Measurements from ENCODE around the gene OR1D5.
"Not testable (repeated sequence)": the region's sequence is repeated elsewhere in the genome, so short reads cannot be mapped to it uniquely, and the experiment has no call there.

OR1D5 gene, protein sequence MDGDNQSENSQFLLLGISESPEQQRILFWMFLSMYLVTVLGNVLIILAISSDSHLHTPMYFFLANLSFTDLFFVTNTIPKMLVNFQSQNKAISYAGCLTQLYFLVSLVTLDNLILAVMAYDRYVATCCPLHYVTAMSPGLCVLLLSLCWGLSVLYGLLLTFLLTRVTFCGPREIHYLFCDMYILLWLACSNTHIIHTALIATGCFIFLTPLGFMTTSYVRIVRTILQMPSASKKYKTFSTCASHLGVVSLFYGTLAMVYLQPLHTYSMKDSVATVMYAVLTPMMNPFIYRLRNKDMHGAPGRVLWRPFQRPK

DNA sequence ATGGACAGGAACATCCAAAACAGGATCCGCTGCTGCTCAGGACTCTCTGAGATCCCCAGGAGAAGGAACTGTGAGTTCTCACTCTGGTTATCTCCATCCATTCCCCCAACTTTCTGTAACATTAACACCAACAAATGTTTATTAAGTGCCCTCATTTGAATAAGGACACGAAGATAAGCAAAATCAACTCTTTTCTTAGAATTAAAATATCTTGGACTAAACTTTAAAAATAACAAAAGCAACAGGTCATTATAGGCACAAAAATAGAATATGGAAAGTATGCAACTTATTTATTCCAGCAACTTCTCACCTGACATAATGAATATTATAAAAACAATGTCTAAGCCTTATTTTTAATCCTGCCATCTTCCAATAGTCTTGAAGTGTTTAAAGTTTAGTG lies at the start of gene OR1D5:
OR1D5 (minus strand) TSS at position 101 of the 400 bp plus-strand sequence; CDS start at position 101, 0 bp downstream.
- not testable (repeated sequence) for H3K9ac ChIP-seq (ENCODE audit: low read depth, low read length); H3K36me3 ChIP-seq (ENCODE audit: control insufficient read depth, insufficient read depth, low read length); H3K4me1 ChIP-seq (ENCODE audit: control insufficient read depth, insufficient read depth, low read length); H3K27me3 ChIP-seq (ENCODE audit: control insufficient read depth, insufficient read depth, low read length); H3K4me3 ChIP-seq (ENCODE audit: low read depth, low read length); H3K9me3 ChIP-seq (ENCODE audit: control insufficient read depth, insufficient read depth, low read length); H3K27ac ChIP-seq (ENCODE audit: low read depth, low read length)

DNA sequence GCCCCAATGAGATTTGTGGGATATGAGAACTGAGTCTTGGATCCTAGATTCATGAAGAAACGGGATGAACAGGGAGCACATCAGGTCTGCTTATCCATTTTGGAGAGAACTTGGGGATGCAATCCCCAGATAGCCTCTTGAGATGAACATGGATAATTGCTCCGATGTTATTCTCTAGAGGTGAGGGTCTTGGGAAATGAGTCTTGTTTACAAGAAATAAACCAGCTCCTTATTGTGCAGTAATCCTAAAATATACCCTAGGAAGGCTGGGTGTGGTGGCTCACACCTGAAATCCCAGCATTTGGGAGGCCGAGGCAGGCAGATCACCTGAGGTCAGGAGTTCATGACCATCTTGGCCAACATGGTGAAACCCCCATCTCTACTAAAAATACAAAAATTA lies 40.9 kb upstream of the OR1D5 start, which contains the start of gene OR1D2:
OR1D2 (minus strand) TSS at position 101 of the 400 bp plus-strand sequence. CDS start 11,426 bp downstream, outside the sequence.
- Histone ChIP-seq H3K4me1 (ENCODE audit: control insufficient read depth, insufficient read depth, low read length) (no peaks in the 10 kb centered on the region), H3K27me3 (ENCODE audit: control insufficient read depth, insufficient read depth, low read length) (no peaks in the 10 kb centered on the region), H3K9ac (ENCODE audit: low read depth, low read length) (no peak within 1 kb of the TSS), H3K4me3 (ENCODE audit: low read depth, low read length) (no peak within 1 kb of the TSS), H3K9me3 (ENCODE audit: control insufficient read depth, insufficient read depth, low read length) (peaks cover 77% of the 10 kb centered on the region), H3K27ac (ENCODE audit: low read depth, low read length) (no peak within 1 kb of the TSS), H3K36me3 (ENCODE audit: control insufficient read depth, insufficient read depth, low read length) (no peaks in the 10 kb centered on the region)

DNA sequence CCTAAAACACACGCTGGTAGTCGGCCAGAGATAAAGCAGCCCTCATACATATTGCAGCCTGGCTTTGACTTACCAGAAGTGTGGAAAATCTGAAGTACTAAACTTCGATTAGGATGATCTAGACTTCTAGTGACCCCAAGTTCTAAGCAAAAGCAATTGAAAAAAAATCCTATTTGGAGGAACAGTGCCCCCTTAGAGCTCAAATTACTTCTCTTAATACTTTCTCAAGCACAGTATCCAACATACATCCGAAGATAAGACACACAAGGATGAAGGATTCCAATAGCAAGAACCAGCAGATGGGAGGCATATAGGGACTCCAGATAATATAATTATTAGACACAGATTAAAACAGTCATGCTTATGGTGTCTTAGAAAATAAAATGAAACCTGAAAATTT lies 10.4 kb upstream of the OR1D5 start:
- not testable (repeated sequence) for H3K4me3 ChIP-seq (ENCODE audit: low read depth, low read length); H3K4me1 ChIP-seq (ENCODE audit: control insufficient read depth, insufficient read depth, low read length); H3K36me3 ChIP-seq (ENCODE audit: control insufficient read depth, insufficient read depth, low read length); H3K9ac ChIP-seq (ENCODE audit: low read depth, low read length); H3K27me3 ChIP-seq (ENCODE audit: control insufficient read depth, insufficient read depth, low read length); H3K27ac ChIP-seq (ENCODE audit: low read depth, low read length)
- H3K9me3 ChIP-seq (ENCODE audit: control insufficient read depth, insufficient read depth, low read length): peaks cover 11% of the 10 kb centered on the region; the same call in 1 of the 2 replicates

DNA sequence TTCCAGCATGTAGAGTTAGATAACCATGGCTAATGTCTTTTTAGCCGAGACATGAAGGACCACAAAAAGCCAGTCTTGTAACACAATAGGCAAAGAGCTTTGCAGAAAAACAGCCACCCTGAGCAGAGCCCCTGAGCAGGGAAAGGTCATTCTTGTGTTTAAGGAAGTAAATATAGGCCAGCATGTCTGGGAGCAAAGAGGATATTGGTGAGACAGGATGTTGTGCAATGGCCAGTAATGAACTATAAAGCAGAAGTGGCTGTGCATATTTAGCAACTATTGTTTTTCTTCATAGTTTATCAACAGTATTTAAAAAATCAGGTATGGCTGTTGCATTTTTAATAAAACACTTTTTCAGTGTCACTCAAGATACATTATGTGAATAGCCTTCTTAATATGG lies 1.8 kb upstream of the OR1D5 start:
- H3K9ac ChIP-seq (ENCODE audit: low read depth, low read length); H3K27ac ChIP-seq (ENCODE audit: low read depth, low read length); H3K9me3 ChIP-seq (ENCODE audit: control insufficient read depth, insufficient read depth, low read length): not testable (repeated sequence)

DNA sequence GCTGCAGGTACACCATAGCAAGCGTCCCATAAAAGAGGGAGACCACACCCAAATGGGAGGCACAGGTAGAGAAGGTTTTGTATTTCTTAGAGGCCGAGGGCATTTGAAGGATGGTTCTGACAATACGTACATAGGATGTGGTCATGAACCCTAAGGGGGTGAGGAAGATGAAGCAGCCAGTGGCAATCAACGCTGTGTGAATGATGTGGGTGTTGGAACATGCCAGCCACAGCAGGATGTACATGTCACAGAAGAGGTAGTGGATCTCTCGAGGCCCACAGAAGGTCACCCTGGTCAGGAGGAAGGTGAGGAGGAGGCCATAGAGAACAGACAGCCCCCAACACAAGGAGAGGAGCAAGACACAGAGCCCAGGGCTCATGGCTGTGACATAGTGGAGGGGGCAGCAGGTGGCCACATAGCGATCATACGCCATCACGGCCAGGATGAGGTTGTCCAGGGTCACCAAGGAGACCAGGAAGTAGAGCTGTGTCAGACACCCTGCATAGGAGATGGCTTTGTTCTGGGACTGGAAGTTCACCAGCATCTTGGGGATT lies 506 bp downstream of the OR1D5 start:
- H3K4me3 ChIP-seq (ENCODE audit: low read depth, low read length); H3K9ac ChIP-seq (ENCODE audit: low read depth, low read length); H3K27me3 ChIP-seq (ENCODE audit: control insufficient read depth, insufficient read depth, low read length); H3K27ac ChIP-seq (ENCODE audit: low read depth, low read length); H3K9me3 ChIP-seq (ENCODE audit: control insufficient read depth, insufficient read depth, low read length); H3K4me1 ChIP-seq (ENCODE audit: control insufficient read depth, insufficient read depth, low read length); H3K36me3 ChIP-seq (ENCODE audit: control insufficient read depth, insufficient read depth, low read length): not testable (repeated sequence)

More for the DNA sequence above, 1.8 kb upstream of the OR1D5 start:
- not testable (repeated sequence) for H3K36me3 ChIP-seq (ENCODE audit: control insufficient read depth, insufficient read depth, low read length); H3K4me3 ChIP-seq (ENCODE audit: low read depth, low read length); H3K27me3 ChIP-seq (ENCODE audit: control insufficient read depth, insufficient read depth, low read length); H3K4me1 ChIP-seq (ENCODE audit: control insufficient read depth, insufficient read depth, low read length)

DNA sequence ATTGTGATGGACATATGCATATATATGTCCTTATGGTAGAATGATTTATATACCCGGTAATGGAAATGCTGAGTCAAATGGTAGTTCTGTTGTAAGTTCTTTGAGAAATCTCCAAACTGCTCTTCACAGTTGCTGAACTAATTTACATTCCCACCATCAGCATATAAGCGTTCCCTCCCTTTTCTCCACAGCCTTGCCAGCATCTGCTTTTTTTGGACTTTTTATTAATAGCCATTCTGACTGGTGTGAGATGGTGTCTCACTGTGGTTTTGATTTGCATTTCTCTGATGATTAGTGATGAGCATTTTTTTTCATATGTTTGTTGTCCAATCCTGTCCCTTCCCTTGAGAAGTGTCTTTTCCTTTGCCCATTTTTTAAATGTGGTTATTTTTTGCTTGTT lies 8.5 kb downstream of the OR1D5 start:
- H3K9ac ChIP-seq (ENCODE audit: low read depth, low read length); H3K36me3 ChIP-seq (ENCODE audit: control insufficient read depth, insufficient read depth, low read length); H3K27me3 ChIP-seq (ENCODE audit: control insufficient read depth, insufficient read depth, low read length); H3K4me3 ChIP-seq (ENCODE audit: low read depth, low read length); H3K27ac ChIP-seq (ENCODE audit: low read depth, low read length); H3K9me3 ChIP-seq (ENCODE audit: control insufficient read depth, insufficient read depth, low read length); H3K4me1 ChIP-seq (ENCODE audit: control insufficient read depth, insufficient read depth, low read length): not testable (repeated sequence)

DNA sequence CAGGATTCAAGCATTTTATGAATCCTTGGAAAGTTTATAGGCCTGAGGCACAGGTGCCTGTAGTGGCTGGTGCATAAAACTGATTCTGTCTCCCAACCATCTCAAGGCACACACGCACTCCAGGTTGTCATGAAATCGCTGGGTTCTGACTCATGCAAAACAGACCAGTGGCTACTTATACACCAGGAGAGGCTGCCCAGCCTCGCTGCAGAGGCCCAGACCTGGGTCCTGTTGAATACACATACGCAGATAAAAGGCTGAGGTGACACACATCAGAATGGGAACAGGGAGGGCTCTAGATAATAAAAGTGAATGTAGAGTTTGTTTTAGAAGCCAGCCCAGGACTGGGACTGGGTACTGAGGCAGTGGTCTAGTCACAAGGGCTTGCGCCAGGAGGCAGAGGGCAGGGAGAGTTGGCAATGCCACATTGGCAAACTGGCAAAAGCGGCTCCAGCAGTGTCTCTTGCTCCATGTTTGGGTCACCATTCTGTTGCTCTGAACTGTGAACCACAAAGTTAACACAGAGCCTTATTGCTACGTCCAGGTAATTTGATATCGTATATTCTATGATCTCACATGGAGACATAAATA lies 13.6 kb downstream of the OR1D5 start:
- no peaks in the 10 kb centered on the region for H3K27me3 ChIP-seq (ENCODE audit: control insufficient read depth, insufficient read depth, low read length)
- no peak overlapping the region for H3K9ac ChIP-seq (ENCODE audit: low read depth, low read length)
- no peaks in the 10 kb centered on the region for H3K9me3 ChIP-seq (ENCODE audit: control insufficient read depth, insufficient read depth, low read length)
- H3K36me3 ChIP-seq (ENCODE audit: control insufficient read depth, insufficient read depth, low read length): no peaks in the 10 kb centered on the region
- H3K4me1 ChIP-seq (ENCODE audit: control insufficient read depth, insufficient read depth, low read length): no peaks in the 10 kb centered on the region
- H3K27ac ChIP-seq (ENCODE audit: low read depth, low read length): no peak overlapping the region
- H3K4me3 ChIP-seq (ENCODE audit: low read depth, low read length): peak overlapping the region; percentile 71

DNA sequence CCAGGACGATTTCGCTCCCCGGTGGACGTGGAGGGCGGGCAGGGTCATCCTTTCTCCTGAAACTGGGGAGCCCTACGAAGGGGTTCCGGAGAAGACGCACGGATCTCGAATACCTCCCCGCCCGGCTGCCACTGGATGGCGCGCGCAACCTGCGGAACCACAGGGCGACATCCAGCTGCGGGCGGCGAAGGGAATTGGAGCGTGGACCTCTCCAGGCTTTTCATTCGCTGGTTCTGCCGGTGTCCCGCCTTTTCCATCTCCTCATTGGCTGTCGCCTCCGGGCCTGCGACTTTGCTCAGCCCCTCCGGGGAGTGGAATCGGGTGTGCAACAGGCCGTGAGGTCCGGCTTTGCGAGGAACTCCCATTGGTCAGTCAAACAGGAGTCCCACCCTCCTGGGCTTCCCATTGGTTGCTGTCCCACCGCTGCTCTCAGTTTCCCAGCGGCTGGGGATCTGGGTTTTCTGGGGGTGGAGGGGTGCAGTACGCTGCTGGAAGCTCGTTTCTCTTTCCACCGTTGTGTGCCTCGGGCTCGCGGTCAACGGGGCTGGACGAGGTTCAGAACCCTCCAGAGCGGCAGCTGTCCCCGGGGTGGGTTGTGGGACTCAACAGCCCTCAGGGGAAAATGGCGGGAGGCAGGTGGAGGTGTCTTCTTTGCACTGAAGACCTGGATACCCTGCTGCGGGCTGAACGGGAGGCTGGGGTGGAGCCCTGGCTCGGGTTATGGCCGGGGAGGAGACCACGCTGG lies 14.5 kb downstream of the OR1D5 start:
- H3K9ac ChIP-seq (ENCODE audit: low read depth, low read length): peak overlapping the region; percentile 71
- peaks cover 9% of the 10 kb centered on the region for H3K9me3 ChIP-seq (ENCODE audit: control insufficient read depth, insufficient read depth, low read length)
- peak overlapping the region; percentile 71 for H3K4me3 ChIP-seq (ENCODE audit: low read depth, low read length)
- H3K36me3 ChIP-seq (ENCODE audit: control insufficient read depth, insufficient read depth, low read length): no peaks in the 10 kb centered on the region
- peak overlapping the region; percentile 78 for H3K27ac ChIP-seq (ENCODE audit: low read depth, low read length)
- no peaks in the 10 kb centered on the region for H3K4me1 ChIP-seq (ENCODE audit: control insufficient read depth, insufficient read depth, low read length)
- no peaks in the 10 kb centered on the region for H3K27me3 ChIP-seq (ENCODE audit: control insufficient read depth, insufficient read depth, low read length)

DNA sequence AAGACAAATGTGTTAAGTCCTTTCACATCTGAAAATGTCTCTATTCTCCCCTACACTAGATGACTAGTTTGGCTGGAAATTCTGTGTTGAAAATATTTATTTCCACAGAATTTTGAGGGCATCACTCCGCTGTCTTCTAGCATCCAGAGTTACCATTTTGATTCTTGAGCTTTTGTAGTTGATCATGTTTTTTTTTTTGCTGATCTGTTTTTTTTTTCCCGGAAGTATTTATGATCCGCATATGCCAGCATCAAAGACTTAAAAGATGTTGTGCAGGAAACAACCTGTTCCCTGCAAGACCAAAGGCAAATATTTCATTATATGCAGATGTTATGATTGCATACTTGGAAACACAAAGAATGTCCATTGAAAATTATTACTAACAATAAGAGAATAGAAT lies 16.7 kb downstream of the OR1D5 start:
- no peak overlapping the region for H3K9ac ChIP-seq (ENCODE audit: low read depth, low read length)
- peaks cover 19% of the 10 kb centered on the region for H3K9me3 ChIP-seq (ENCODE audit: control insufficient read depth, insufficient read depth, low read length)
- no peaks in the 10 kb centered on the region for H3K36me3 ChIP-seq (ENCODE audit: control insufficient read depth, insufficient read depth, low read length)
- no peaks in the 10 kb centered on the region; the same call in 1 of the 2 replicates for H3K27me3 ChIP-seq (ENCODE audit: control insufficient read depth, insufficient read depth, low read length)
- H3K4me3 ChIP-seq (ENCODE audit: low read depth, low read length): no peak overlapping the region
- no peaks in the 10 kb centered on the region for H3K4me1 ChIP-seq (ENCODE audit: control insufficient read depth, insufficient read depth, low read length)
- no peak overlapping the region for H3K27ac ChIP-seq (ENCODE audit: low read depth, low read length)

DNA sequence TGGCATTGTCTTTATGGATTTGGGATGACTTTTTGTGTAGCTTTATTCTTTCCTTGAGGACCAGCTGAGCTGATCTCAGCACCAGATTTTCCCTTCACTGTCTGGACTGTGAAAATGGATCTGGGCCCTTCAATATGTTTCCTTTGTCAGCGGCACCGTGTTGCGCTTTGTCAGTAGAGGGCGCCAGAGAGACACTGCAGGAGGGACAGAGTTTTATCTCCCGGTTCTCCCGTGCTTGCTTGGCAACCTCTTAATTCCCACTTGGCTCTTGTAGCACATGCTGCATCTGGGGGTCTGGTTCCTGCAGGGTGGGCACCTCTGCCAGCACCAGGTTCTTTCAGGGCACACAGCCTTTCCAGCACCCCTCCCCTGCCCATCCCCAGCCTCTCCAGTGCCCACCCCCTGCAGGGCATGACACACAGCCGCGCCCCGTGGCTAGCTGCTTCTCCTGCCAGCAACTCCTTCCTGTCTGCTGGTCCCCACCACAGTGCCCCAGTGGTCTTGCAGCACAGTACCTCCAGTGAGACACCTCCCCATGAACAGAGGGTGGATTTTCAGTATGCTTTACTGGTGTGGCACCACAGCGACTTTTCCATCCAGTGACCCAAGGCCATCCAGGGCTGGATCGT lies 19.6 kb downstream of the OR1D5 start:
- H3K4me3 ChIP-seq (ENCODE audit: low read depth, low read length): no peak overlapping the region
- no peak overlapping the region for H3K27ac ChIP-seq (ENCODE audit: low read depth, low read length)
- H3K36me3 ChIP-seq (ENCODE audit: control insufficient read depth, insufficient read depth, low read length): no peaks in the 10 kb centered on the region

More for the DNA sequence above, 19.6 kb downstream of the OR1D5 start:
- no peaks in the 10 kb centered on the region; the same call in 1 of the 2 replicates for H3K27me3 ChIP-seq (ENCODE audit: control insufficient read depth, insufficient read depth, low read length)
- H3K4me1 ChIP-seq (ENCODE audit: control insufficient read depth, insufficient read depth, low read length): no peaks in the 10 kb centered on the region
- H3K9me3 ChIP-seq (ENCODE audit: control insufficient read depth, insufficient read depth, low read length): peaks cover 19% of the 10 kb centered on the region
- H3K9ac ChIP-seq (ENCODE audit: low read depth, low read length): no peak overlapping the region
